Retina (tissue), 1 donor: ENCODE data around the gene MBOAT1.
"Not testable (repeated sequence)": the region's sequence is repeated elsewhere in the genome, so short reads cannot be mapped to it uniquely, and the experiment has no call there.

Source experiments
- DNase-seq: peaks from one replicate; pipeline ENCODE4 v3.0.0-alpha.2; 2016

MBOAT1 gene

DNA sequence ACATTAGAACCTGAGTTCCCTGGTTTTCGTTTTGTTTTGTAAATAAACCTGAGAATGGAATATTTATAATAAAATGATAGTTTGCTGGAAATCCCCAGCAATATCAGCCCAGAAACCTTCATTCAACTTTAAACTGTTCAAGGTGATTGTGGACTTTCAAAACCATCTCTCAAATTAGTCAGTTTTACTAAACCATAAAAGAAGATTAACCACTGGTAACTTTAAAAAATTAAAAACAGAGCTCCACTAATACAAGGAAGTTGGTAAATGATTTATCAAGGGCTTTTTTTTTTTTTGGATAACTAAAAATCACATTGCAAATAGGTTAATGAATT, 10.0 kb downstream of the MBOAT1 start:
- no peak for DNase-seq

DNA sequence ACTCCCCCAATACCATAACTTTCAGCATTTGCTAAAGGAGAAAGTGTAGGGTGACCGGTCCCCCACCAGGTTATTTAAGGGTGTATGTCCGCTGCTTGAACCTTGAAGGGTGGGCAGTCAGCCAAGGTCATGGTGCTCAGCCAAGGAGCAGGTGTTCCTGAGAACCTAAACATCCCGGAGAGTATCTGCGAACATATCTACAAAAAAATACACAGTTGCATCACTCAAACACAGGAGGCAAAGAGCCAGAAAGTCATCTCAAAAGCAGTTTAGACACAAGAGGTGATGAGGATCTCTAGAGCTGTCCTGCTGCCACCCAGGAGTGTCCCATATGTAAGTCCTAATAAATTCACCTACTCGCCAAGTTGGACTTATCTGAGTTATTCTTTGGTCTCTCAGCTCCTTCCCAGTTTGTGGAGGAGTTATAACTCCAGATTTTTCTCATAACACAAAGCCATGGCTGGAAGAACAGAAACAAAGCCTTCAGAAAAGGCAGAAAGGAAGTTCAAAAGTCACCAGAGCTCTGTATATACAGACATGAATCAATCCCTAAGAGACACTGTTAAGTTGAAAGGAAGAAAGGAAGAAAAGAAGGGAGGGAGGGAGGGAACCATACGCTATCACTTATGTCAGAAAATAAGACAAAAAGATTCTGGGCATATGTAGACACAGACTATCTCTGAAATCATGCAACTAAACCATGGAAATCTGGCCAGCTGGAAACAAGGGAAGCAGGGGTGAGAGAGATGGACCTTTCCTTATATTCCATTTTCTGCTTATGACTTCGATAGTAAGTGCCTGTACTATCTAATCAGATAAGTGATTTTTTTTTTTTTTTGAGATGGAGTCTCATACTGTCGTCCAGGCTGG, 11.3 kb downstream of the MBOAT1 start:
- no peak for DNase-seq

DNA sequence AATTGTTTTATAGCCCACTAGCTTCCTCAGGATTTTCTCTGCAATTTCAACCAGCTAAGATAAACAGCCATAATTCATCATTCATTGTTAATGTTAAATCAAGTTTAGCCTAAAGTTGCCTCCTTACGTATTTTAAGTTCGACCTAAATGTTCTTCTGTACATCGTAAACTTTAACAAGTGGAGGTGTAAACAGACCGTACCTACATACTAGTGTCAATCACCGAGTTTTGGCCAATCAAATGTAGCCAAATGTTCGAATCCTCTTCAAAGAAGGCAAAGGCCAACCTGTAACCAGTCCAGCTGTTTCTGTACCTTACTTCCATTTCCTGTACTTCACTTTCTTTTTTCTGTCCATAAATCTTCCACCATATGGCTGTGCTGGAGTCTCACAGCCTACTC, 13.5 kb downstream of the MBOAT1 start:
- no peak for DNase-seq

DNA sequence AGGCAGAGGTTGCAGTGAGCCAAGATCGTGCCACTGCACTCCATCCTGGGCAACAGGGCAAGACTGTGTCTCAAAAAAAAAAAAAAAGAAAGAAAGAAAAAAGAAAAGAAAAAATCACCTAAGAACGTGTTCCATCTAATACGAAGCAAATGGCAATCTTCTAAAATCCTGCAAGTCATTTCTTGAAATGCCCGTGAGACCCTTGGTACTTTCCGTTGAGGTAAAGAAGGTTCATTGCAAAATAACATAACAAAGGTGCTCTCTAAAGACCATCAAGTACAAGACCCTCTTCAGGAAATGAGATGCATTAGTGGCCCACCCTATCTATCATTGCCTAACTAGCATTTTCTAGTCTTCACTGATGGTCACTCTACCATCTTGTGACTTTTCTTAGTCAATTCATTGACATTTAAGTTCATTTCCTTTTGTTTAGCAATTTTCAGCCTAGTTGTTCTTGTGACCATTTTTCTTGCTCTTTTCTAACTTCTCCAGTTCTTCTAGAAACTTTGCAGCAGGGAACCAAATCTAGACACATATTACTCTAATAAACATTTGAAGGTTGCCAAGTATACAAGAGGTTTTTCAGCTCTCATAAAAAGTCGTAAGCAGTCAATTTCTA, 14.0 kb downstream of the MBOAT1 start:
- no peak for DNase-seq

DNA sequence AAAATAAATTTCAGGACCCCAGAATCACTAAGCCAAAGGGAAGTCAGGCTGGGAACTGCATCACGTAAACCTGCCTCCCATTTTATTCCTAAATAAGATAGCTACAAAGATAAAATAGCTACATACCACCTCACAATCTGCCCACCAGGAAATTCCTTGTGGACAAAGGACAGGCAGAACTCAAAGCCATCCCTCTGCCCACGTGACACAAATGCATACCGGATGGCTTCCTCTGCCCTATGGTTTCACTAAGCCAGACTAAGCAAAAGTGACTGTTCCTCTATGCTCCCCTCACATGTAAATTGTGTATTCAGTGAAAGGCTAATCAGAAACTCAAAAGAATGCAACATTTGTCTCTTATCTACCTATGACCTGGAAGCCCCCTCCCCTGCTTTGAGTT, 15.0 kb downstream of the MBOAT1 start:
- DNase-seq: no peak

DNA sequence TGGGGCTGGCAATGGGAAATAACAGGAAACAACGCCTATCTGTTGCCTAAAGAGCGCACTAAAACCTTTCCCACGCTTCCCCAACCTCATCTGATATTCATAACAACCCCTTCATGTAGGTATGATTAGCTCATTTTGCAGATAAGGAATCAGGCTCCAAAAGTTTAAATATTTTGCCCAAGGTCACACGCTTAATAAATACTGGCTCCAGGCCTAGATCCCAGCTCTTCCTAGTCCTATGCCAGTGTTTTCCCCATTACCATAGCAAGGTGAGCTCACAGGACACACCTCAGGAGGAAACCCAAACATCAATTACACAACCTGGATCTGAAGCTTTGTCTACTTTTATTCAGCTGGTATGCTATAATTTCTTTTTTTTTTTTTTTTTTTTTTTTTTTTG, 19.6 kb downstream of the MBOAT1 start:
- DNase-seq: no peak

DNA sequence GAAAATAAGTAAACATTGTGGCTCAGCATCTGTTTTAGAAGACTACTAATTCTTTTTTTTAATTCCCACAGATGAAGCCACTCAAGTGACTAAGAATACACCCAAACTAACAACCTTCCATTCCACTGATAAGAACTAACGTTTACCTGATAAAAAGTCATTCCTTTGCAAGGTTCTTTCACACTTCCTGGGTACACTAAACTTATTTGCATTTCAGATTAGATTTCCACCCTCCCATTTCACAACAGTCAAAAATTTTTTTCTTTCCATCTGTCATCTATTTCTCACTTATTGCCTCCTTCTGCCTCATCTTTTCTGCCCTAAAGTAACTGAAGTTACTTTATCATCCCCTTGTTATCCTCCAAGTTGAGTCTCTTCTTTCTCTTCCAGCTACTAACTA, 20.3 kb downstream of the MBOAT1 start:
- no peak for DNase-seq

DNA sequence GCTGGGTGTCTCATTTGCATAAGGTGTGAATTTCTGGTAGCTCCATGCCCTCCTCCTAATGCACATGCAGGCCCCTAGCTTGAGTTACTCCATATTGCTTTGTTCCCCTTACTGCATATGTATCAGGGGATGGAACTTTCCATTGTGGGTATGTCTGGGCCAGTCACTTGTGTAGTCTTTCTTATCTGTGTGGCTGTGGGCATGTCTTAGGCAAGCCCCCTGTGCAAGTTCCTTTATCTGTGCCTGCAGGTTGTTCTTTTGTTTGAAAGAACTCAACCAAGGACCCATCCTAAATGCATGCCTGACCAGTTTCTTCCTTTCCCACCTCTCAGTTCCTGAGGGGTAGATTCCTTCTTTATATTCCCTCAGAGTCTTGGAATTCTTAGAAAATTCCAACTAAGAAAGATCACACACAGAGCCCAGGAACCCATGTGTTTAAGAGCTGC, 23.6 kb downstream of the MBOAT1 start:
- no peak for DNase-seq

DNA sequence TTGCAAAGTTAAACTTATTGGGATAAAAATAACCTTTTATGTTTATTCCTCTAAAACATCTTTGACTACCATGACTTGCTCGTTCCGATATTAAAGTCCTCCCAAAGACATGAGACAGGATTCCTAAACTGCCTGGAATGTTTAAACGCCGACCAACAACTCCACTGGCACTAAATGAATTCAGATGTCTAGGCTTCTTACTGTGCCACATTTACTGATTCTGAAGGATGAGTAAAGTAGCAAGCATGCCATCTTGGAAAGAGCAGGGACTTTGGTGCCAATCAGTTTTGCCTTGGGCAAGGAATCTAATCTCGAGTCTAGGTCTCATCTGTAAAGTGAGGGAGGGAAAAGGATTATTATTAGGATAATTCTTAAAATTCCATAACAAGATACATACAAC, 25.3 kb downstream of the MBOAT1 start:
- DNase-seq: no peak

DNA sequence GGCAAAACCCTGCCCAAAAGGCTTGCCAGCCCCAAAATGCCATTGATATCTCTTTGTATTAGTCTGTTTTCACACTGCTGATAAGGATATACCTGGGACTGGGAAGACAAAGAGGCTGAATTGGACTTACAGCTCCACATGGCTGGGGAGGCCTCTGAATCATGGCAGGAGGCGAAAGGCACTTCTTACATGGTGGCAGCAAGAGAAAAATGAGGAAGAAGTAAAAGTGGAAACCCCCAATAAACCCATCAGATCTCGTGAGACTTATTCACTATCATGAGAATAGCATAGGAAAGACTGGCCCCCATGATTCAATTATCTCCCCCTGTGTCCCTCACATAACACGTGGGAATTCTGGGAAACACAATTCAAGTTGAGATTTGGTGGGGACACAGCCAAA, 28.6 kb downstream of the MBOAT1 start:
- DNase-seq: no peak

DNA sequence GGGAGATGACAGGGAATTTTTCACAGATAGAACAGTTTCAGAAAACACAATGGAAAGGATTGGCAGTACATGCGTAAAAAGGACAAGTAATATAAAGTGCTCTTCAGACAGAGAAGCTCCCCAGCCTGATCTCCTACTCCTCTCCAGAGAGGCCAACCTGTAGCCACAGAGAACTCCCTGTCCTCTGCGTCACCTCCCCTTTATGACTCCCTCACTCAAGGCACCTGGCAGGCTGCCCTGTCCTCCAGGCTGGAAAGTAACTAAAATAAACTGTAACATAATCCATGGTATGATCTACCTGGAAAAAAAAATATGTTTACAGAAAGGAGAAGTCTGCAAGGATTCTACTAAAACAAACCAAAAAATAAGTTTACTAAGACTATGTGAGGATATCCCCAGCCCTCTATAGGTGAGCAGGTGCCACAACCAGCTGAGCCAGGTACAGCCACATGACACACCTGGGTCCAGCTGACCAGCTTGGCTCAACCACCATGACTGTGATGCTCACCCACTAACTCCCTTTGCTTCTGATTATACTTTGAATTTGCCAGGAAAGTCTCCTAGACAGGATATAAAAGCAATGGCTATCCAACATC, 29.2 kb downstream of the MBOAT1 start:
- no peak for DNase-seq

DNA sequence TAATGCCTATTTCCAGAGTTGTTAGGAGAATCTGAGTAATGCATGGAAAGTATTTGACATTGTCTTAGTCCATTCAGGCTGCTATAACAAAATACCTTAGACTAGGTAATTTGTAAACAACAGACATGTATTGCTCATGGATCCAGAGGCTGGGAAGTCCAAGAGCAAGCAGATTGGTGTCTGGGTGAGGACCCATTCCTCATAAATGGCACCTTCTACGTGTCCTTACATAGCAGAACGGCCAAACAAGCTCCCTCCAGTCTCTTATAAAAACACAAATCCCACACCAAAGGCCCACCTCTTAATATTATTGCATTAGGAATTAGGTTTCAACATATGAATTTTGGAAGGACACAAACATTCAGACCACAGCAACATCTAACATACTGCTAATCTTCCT, 30.2 kb downstream of the MBOAT1 start:
- DNase-seq: no peak

DNA sequence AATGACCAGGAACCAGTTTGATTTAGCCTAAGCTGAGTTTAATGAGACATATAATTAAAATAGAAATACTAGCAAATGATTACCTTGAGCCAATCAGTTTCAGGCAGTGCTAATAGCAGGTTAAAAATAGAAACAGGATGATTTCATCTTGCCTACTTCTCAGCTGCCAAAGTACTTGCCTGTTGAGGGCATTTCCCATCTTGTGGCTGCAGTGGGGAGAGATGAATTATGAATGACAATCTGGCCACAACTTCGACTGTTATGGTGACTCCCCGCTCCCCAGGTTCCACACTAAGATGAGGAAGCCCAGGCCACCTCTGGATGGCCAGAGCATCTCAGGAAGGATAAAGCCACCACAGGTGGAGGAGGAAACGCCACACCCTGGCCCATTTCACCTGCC, 31.3 kb downstream of the MBOAT1 start:
- no peak for DNase-seq

DNA sequence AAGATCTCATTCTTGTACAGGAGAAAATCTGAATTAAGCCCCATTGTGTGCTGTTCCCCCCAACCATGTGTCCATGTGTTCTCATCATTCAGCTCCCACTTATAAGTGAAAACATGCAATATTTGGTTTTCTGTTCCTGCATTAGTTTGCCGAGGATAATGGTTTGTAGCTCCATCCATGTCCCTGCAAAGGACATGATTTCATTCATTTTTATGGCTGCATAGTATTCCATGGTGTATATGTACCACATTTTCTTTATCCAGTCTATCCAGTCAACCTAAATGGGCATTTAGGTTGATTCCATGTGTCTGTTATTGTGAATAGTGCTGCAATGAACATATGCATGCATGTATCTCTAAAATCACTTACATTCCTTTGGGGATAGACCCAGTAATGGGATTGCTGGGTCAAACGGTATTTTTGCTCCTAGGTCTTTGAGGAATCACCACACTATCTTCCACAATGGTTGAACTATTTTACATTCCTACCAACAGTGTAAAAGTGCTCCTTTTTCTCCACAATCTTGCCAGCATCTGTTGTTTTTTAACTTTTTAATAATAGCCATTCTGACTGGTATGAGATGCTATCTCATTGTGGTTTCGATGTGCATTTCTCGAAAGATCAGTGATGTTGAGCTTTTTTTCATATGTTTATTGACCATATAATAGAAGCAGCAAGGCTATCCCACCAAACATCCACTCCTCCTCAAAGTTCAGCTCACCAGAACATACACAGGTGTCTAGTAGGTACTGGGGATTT, 32.8 kb downstream of the MBOAT1 start:
- not testable (repeated sequence) for DNase-seq

DNA sequence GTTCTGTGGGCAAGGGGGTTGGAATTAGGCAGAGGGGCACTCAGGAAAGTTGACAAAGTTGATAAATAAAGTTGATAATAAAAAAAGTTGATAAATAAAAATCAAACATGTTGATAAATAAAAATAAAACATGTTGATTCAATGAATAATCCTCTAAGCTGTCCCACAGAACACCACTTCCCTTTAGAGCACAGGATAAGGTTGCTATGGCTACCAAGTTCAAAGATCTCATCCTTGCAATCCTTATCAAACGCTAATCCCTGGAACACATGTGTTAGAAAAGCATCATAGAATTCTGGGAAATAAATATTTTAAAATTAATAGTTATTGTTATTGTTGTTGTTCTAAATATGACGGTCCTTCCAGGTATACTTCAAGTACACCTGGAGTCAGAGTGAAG, 33.9 kb downstream of the MBOAT1 start:
- DNase-seq: no peak

DNA sequence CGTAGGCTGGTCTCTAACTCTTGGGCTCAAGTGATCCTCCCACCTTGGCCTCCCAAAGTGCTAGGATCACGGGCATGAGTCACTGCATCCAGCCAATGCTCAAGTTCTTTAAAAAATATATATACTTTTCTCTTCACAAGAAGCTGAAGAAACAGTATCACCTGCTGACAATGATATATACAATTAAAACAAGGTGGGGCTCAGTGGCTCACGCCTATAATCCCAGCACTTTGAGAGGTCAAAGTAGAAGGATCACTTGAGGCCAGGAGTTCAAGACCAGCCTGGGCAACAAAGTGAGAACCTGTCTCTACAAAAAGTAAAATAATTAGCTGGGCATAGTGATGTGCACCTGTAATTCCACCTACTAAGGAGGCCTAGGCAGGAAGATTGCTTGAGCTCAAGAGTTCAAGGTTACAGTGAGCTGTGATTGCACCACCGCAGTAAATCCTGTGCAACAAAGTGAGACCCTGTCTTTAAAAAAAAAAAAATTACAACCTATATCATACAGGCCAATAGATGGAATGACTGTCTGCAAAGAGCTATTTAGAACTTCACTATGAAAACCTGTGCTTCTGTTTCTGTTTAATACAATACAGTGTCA, 36.4 kb downstream of the MBOAT1 start:
- DNase-seq: no peak

DNA sequence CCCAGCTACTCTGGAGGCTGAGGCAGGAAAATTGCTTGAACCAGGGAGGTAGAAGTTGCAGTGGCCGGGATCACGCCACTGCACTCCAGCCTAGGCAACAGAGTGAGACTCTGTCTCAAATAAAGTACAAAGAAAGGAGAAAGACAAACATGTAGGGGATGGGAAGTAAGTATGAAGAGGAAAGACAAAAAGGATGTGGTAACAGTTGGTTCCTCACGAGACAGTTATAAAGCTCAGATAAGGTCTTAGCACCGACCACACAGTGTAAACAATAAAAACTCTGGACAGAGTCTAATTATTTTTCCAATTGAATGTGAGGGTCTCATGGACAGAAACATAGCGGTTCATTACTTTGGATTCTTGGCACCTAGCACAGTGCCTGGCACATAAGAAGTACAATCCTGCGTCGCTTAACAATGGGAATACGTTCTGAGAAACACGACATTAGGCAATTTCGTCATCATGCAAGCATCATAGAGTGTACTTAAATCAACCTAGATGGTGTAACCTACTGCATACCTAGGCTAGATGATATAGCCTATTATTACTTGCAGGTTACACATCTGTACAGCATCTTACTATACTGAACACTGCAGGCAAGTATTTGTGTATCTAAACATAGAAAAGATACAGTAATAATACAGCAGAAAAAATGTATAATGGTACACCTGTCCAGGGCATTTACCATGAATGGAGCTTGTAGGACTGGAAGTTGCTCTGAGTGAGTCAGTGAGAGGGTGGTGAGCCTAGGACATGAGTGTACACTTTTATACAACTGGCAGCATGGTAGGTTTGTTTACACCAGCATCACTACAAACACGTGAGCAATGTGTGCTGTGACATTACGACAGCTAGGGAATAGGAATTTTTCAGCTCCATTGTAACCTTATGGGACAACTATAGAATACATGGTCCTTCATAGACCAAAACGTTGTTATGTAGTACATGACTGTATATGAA, 38.2 kb downstream of the MBOAT1 start:
- no peak for DNase-seq

DNA sequence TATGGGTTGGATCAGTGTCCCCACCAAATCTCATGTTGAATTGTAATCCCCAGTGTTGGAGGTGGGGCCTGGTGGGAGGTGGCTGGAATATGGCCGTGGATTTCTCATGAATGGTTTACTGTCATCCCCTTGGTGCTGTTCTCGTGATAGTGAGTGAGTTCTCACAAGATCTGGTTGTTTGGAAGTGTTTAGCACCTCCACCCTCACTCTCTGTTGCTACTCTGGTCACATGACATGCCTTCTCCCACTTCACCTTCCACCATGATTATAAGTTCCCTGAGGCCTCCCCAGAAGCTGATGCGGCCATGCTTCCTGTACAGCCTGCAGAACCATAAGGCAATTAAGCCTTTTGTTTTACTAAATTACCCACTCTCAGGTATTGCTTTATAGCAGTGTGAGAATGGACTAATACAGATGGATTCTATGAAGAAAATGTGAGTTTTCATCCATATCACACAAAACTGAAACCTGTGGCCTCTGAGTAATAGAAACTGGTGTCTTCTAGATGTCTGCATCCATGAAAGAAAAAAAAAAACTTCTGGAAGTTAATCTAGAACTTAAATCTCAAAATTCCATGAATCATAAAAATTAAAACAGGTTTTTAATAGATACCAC, 39.3 kb downstream of the MBOAT1 start:
- DNase-seq: no peak

DNA sequence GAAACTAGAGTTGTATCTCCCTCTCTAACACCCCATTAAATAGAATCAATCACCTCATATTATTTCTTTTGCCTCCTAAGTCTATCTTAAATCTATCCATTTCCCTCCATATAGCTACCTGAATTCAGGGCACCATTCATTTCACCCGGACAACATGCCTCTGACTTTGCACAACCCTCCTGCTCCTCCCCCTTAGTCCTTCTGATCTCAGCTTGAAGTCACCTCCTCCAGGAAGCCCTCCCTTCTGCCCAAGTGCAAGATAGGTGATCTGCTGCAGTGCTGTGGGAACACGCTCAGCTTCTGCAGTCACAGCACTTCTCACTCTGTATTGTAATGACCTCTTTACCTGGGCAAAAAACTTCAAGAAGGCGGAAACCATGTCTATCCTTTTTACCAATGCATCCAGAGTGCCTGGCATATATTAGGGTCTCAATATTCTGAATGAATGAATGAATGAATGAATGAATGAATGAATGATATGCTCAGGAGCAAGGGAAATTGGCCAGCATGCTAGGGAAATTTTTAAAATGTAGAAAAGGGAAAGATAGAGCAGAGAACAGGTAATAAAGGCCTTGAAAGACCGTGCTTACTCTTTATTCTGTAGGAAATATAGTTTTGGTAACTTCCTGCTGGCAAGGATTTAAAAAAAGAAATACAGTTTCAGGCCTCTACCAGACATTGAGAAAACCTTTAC, 41.7 kb downstream of the MBOAT1 start:
- no peak for DNase-seq

DNA sequence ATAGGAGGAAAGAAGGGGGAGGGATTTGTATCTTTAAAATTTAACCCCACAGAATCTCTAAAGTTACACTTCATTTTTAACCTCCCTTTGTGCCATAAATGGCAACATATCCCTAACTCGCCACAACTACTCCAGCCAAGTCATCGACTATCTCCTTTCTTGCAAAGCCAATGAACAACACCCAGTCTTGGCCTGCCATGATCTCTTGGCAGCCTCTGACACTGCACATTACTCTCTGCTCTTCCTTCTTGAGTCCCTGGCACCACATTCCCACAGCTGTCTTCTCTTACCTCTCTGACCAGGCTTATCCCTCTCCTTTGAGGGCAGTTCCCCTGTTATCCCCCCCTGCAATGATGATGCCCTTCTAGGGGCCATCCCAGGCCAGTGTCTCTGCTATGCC, 42.5 kb downstream of the MBOAT1 start:
- DNase-seq: no peak

DNA sequence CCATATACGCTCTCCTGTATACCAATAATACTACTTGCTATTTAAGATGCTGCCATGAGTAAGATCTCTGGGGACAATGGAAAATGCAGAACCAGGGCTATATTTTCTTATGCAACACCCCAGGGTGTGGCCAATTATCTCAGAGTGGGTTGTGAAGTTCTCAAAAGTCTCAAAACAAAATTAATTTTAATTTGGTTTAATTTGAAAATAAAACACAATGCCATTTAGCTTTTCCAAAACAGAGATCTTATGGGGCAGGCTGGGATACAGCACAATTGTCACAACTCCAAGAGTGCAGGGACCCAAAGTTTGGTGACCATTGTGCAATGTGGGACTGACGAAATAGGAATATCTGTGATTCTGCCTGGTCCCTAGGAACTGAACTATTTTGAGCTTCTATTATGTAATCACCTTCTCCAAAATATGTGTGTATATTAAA, 43.1 kb downstream of the MBOAT1 start:
- DNase-seq: no peak
